Measurements from ENCODE around the gene DAZAP1. TPM values are rescaled to one million over a fixed set of nuclear protein-coding genes. Genes with fewer than 3 reads are reported as not detected.

DAZAP1 gene
- total RNA-seq, 1 experiment from 2014 or later = 177 TPM

DNA sequence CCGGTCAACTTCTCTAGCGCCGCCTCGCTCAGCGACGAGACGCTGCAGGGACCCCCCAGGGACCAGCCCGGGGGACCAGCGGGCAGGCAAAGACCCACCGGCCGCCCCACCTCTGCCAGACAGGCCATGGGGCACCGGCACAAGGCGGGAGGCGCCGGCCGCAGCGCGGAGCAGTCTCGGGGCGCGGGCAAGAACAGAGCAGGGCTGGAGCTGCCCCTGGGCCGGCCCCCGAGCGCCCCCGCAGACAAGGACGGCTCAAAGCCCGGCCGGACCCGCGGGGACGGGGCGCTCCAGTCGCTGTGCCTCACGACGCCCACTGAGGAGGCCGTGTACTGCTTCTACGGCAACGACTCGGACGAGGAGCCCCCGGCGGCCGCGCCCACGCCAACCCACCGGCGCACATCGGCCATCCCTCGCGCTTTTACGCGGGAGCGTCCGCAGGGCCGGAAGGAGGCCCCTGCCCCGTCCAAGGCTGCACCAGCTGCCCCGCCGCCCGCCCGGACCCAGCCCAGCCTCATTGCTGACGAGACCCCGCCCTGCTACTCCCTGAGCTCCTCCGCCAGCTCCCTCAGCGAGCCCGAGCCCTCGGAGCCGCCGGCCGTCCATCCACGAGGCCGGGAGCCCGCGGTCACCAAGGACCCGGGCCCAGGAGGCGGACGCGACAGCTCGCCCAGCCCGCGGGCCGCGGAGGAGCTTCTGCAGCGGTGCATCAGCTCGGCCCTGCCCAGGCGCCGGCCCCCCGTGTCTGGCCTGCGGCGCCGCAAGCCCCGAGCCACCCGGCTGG is 60.3 kb downstream of the DAZAP1 start:
- peak overlapping the region; percentile 65 for H3K4me3 ChIP-seq (ENCODE audit: low read length)
- H3K4me1 ChIP-seq (ENCODE audit: insufficient read depth, low read length) = peaks cover 18% of the 10 kb centered on the region
- peak overlapping the region; percentile 67 for H3K9ac ChIP-seq (ENCODE audit: low read length)
- H3K36me3 ChIP-seq (ENCODE audit: low read depth, low read length) = no peaks in the 10 kb centered on the region
- H4K20me1 ChIP-seq (ENCODE audit: low read length) = no peaks in the 10 kb centered on the region
- CTCF ChIA-PET = interaction anchor here (1.3 kb wide), 1 partner anchor 23 kb away, joined by 3 read pairs; no protein-coding TSS in a partner anchor
- no peaks in the 10 kb centered on the region for H3K27me3 ChIP-seq (ENCODE audit: low read length)
- H3K9me3 ChIP-seq (ENCODE audit: low read length) = no peaks in the 10 kb centered on the region
- no peak; the same call in 1 of the 2 replicates for ATAC-seq
- BruUV-seq (replicated peaks) = no TSS peak
- H3F3A ChIP-seq (ENCODE audit: low read length, unreplicated experiment) = no peaks in the 10 kb centered on the region
- intact Hi-C loops (cut with micrococcal nuclease) = no loop called here
- H2AFZ ChIP-seq (ENCODE audit: low read length) = peak overlapping the region; percentile 65; the same call in 1 of the 2 replicates
- peaks cover 27% of the 10 kb centered on the region for H3K79me2 ChIP-seq (ENCODE audit: low read length)
- POLR2A ChIA-PET (ENCODE audit: unreplicated experiment) = no interaction called here
- H3K4me2 ChIP-seq (ENCODE audit: low read length) = peak overlapping the region; percentile 88
- no peaks in the 10 kb centered on the region for H3K9me2 ChIP-seq (replicated peaks; ENCODE audit: low read length)
- TF ChIP-seq, protein P1, sequence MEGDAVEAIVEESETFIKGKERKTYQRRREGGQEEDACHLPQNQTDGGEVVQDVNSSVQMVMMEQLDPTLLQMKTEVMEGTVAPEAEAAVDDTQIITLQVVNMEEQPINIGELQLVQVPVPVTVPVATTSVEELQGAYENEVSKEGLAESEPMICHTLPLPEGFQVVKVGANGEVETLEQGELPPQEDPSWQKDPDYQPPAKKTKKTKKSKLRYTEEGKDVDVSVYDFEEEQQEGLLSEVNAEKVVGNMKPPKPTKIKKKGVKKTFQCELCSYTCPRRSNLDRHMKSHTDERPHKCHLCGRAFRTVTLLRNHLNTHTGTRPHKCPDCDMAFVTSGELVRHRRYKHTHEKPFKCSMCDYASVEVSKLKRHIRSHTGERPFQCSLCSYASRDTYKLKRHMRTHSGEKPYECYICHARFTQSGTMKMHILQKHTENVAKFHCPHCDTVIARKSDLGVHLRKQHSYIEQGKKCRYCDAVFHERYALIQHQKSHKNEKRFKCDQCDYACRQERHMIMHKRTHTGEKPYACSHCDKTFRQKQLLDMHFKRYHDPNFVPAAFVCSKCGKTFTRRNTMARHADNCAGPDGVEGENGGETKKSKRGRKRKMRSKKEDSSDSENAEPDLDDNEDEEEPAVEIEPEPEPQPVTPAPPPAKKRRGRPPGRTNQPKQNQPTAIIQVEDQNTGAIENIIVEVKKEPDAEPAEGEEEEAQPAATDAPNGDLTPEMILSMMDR (conservative IDR thresholded peaks at IDR 0.05; ENCODE audit: low read depth, low read length) = no peak
- no peak for TF ChIP-seq EZH2phosphoT487 (IDR thresholded peaks at IDR 0.05; ENCODE audit: borderline replicate concordance, low read length)
- no peak for TF ChIP-seq EZH2 (IDR thresholded peaks at IDR 0.05; ENCODE audit: low read length, unreplicated experiment)
- H3K27ac ChIP-seq (ENCODE audit: low read length) = no peak overlapping the region
- DNase-seq = no peak

DNA sequence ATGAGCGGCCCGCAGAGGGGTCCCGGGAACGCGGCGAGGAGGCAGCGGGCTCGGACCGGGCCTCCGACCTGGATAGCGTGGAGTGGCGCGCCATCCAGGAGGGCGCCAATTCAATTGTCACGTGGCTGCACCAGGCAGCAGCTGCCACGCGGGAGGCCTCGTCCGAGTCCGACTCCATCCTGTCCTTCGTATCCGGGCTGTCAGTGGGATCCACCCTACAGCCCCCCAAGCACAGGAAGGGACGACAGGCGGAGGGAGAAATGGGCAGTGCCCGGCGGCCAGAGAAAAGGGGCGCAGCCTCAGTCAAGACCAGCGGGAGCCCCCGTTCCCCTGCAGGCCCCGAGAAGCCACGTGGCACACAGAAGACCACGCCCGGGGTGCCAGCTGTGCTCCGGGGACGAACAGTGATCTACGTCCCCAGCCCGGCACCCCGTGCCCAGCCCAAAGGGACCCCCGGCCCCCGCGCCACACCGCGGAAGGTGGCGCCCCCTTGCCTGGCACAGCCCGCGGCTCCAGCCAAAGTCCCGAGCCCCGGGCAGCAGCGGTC is 61.0 kb downstream of the DAZAP1 start:
- no peak for TF ChIP-seq EZH2 (IDR thresholded peaks at IDR 0.05; ENCODE audit: low read length, unreplicated experiment)
- TF ChIP-seq, protein P1 (conservative IDR thresholded peaks at IDR 0.05; ENCODE audit: low read depth, low read length) = 0 out of 2 replicates have a peak, but pooled peaks have one; percentile 25
- no peaks in the 10 kb centered on the region for H3F3A ChIP-seq (ENCODE audit: low read length, unreplicated experiment)
- no peak overlapping the region for H3K27ac ChIP-seq (ENCODE audit: low read length)
- intact Hi-C loops (cut with micrococcal nuclease) = no loop called here
- no peaks in the 10 kb centered on the region for H3K9me2 ChIP-seq (replicated peaks; ENCODE audit: low read length)
- DNase-seq (no peak), ATAC-seq (no peak)
- H3K4me3 ChIP-seq (ENCODE audit: low read length) = peak overlapping the region; percentile 65
- peak overlapping the region; percentile 88 for H3K4me2 ChIP-seq (ENCODE audit: low read length)
- ChIA-PET POLR2A (ENCODE audit: unreplicated experiment) (no interaction called here), CTCF (no interaction called here)
- no peaks in the 10 kb centered on the region for H3K9me3 ChIP-seq (ENCODE audit: low read length)
- H2AFZ ChIP-seq (ENCODE audit: low read length) = peak overlapping the region; percentile 65
- H3K79me2 ChIP-seq (ENCODE audit: low read length) = peaks cover 27% of the 10 kb centered on the region
- H3K36me3 ChIP-seq (ENCODE audit: low read depth, low read length) = no peaks in the 10 kb centered on the region
- H3K9ac ChIP-seq (ENCODE audit: low read length) = peak overlapping the region; percentile 67
- H3K27me3 ChIP-seq (ENCODE audit: low read length) = no peaks in the 10 kb centered on the region
- H3K4me1 ChIP-seq (ENCODE audit: insufficient read depth, low read length) = peaks cover 18% of the 10 kb centered on the region
- BruUV-seq (replicated peaks) = no TSS peak
- H4K20me1 ChIP-seq (ENCODE audit: low read length) = no peaks in the 10 kb centered on the region

DNA sequence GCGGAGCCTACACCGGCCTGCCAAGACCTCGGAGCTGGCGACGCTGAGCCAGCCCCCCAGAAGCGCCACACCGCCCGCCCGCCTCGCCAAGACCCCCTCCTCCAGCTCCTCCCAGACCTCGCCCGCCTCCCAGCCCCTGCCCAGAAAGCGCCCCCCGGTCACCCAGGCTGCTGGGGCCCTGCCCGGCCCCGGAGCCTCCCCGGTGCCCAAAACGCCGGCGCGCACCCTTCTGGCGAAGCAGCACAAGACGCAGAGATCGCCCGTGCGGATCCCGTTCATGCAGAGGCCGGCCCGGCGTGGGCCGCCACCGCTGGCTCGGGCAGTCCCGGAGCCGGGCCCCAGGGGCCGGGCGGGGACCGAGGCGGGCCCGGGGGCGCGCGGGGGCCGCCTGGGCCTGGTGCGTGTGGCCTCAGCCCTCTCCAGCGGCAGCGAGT is 61.5 kb downstream of the DAZAP1 start:
- intact Hi-C loops (cut with micrococcal nuclease) = no loop called here
- DNase-seq (peak; percentile 32), ATAC-seq (peak; percentile 11)
- peaks cover 27% of the 10 kb centered on the region for H3K79me2 ChIP-seq (ENCODE audit: low read length)
- peak overlapping the region; percentile 65 for H3K4me3 ChIP-seq (ENCODE audit: low read length)
- H3K9me3 ChIP-seq (ENCODE audit: low read length) = no peaks in the 10 kb centered on the region
- peak overlapping the region; percentile 67 for H3K9ac ChIP-seq (ENCODE audit: low read length)
- H3K27me3 ChIP-seq (ENCODE audit: low read length) = no peaks in the 10 kb centered on the region
- H3K9me2 ChIP-seq (replicated peaks; ENCODE audit: low read length) = no peaks in the 10 kb centered on the region
- TF ChIP-seq EZH2phosphoT487 (IDR thresholded peaks at IDR 0.05; ENCODE audit: borderline replicate concordance, low read length) = no peak
- TF ChIP-seq EZH2 (IDR thresholded peaks at IDR 0.05; ENCODE audit: low read length, unreplicated experiment) = no peak
- TF ChIP-seq, protein P1 (conservative IDR thresholded peaks at IDR 0.05; ENCODE audit: low read depth, low read length) = peak; percentile 23; the same call in 1 of the 2 replicates
- no peaks in the 10 kb centered on the region for H3F3A ChIP-seq (ENCODE audit: low read length, unreplicated experiment)
- ChIA-PET CTCF (no interaction called here), POLR2A (ENCODE audit: unreplicated experiment) (no interaction called here)
- H3K36me3 ChIP-seq (ENCODE audit: low read depth, low read length) = no peaks in the 10 kb centered on the region
- H3K4me1 ChIP-seq (ENCODE audit: insufficient read depth, low read length) = peaks cover 18% of the 10 kb centered on the region
- no peaks in the 10 kb centered on the region for H4K20me1 ChIP-seq (ENCODE audit: low read length)
- BruUV-seq (replicated peaks) = no TSS peak
- H3K27ac ChIP-seq (ENCODE audit: low read length) = no peak overlapping the region
- H3K4me2 ChIP-seq (ENCODE audit: low read length) = peak overlapping the region; percentile 88
- H2AFZ ChIP-seq (ENCODE audit: low read length) = peak overlapping the region; percentile 65
